IMR-90 (cell line): Measurements from ENCODE around the gene NKX1-1. TPM values are rescaled to one million over a fixed set of nuclear protein-coding genes. Genes with fewer than 3 reads are reported as not detected.

Experiments
- ATAC-seq: fragments of 200-7000 bp; cut with Tn5 transposase; 2 replicates; pipeline ENCODE4 v1.9.1; 2020; ENCODE audit warnings: low read depth, mild to moderate bottlenecking, moderate library complexity
- BruUV-seq: library from RNA; stranded (reverse); fragments of 400-500 nt; replicated peaks from 2 replicates; lab custom pipeline; 2021; lab: Mats Ljungman, UMichigan
- CTCF ChIA-PET: fragments of 300-600 bp; formaldehyde crosslinking; extraction: SDS; loops from one replicate; lab custom pipeline; 2021; ENCODE audit warnings: antibody characterized with exemption; lab: Yijun Ruan, JAX
- POLR2A ChIA-PET: fragments of 300-600 bp; sonication (Branson Sonifier 250); formaldehyde crosslinking; loops from one replicate; lab custom pipeline; 2022; ENCODE audit warnings: antibody characterized with exemption; ENCODE audit not compliant: unreplicated experiment; lab: Charles Lee
- DNase-seq: peaks from one replicate; pipeline ENCODE4 v3.0.0; 2013
- H2AFZ ChIP-seq: replicated peaks from 2 replicates; pipeline ENCODE3; 2013; ENCODE audit warnings: low read length, mild to moderate bottlenecking; ENCODE audit not compliant: poor library complexity
- H2AK5ac ChIP-seq: 2 replicates; pipeline ENCODE4 v1.6.1; 2013; ENCODE audit warnings: low read depth, low read length, inconsistent platforms
- H2AK9ac ChIP-seq: replicated peaks from 2 replicates; pipeline ENCODE3; 2013; ENCODE audit warnings: mild to moderate bottlenecking, low read depth, low read length, moderate library complexity; ENCODE audit not compliant: poor library complexity
- H2BK120ac ChIP-seq: 2 replicates; pipeline ENCODE4 v1.6.1; 2013; ENCODE audit warnings: low read depth, low read length, inconsistent platforms
- H2BK15ac ChIP-seq: 3 replicates; pipeline ENCODE4 v1.6.1; 2013; ENCODE audit warnings: low read depth, low read length, inconsistent platforms
- H2BK20ac ChIP-seq: 2 replicates; pipeline ENCODE4 v1.6.1; 2013; ENCODE audit warnings: low read depth, mild to moderate bottlenecking, inconsistent platforms, low read length, moderate library complexity
- H2BK5ac ChIP-seq: 2 replicates; pipeline ENCODE4 v1.6.1; 2013; ENCODE audit warnings: mild to moderate bottlenecking, low read depth, low read length, inconsistent platforms; ENCODE audit not compliant: poor library complexity, severe bottlenecking
- H3K14ac ChIP-seq: replicated peaks from 2 replicates; pipeline ENCODE4 v1.6.1; 2013; ENCODE audit warnings: low read depth, low read length, inconsistent platforms
- H3K18ac ChIP-seq: 2 replicates; pipeline ENCODE4 v1.6.1; 2013; ENCODE audit warnings: low read depth, low read length, control low read depth
- H3K23ac ChIP-seq: 2 replicates; pipeline ENCODE4 v1.6.1; 2013; ENCODE audit warnings: low read depth, low read length, inconsistent platforms
- H3K27ac ChIP-seq: 2 replicates; pipeline ENCODE4 v1.5.1; 2013; ENCODE audit warnings: mild to moderate bottlenecking, control low read depth, low read length; ENCODE audit not compliant: insufficient read depth
- H3K27me3 ChIP-seq: 2 replicates; pipeline ENCODE4 v1.6.1; 2013; ENCODE audit warnings: low read length; ENCODE audit not compliant: control insufficient read depth, insufficient read depth
- H3K36me3 ChIP-seq: 2 replicates; pipeline ENCODE4 v1.6.1; 2013; ENCODE audit warnings: low read length, mixed read lengths; ENCODE audit not compliant: control insufficient read depth, insufficient read depth
- H3K4ac ChIP-seq: 2 replicates; pipeline ENCODE4 v1.6.1; 2013; ENCODE audit warnings: low read depth, low read length, inconsistent platforms
- H3K4me1 ChIP-seq: 2 replicates; pipeline ENCODE4 v1.6.1; 2013; ENCODE audit warnings: low read length, mixed read lengths; ENCODE audit not compliant: control insufficient read depth, insufficient read depth
- H3K4me2 ChIP-seq: 2 replicates; pipeline ENCODE4 v1.6.1; 2013; ENCODE audit warnings: low read depth, mild to moderate bottlenecking, control low read depth, low read length, moderate library complexity
- H3K4me3 ChIP-seq: 2 replicates; pipeline ENCODE4 v1.5.1; 2013; ENCODE audit warnings: low read depth, mild to moderate bottlenecking, control low read depth, low read length, moderate library complexity; ENCODE audit not compliant: insufficient read depth
- H3K56ac ChIP-seq: 2 replicates; pipeline ENCODE4 v1.6.1; 2013; ENCODE audit warnings: low read length, inconsistent platforms; ENCODE audit not compliant: insufficient read depth; ENCODE audit errors: extremely low read depth
- H3K79me1 ChIP-seq, 2 experiments: 2 replicates each; pipeline ENCODE4 v1.6.1; 2013; ENCODE audit warnings: low read length in 2 of 2, inconsistent platforms in 1 of 2, low read depth in 1 of 2
- H3K9ac ChIP-seq: 2 replicates; pipeline ENCODE4 v1.6.1; 2013; ENCODE audit warnings: low read depth, low read length, control low read depth
- H3K9me1 ChIP-seq: 2 replicates; pipeline ENCODE4 v1.6.1; 2013; ENCODE audit warnings: low read length, inconsistent platforms; ENCODE audit not compliant: insufficient read depth
- H3K9me3 ChIP-seq: 2 replicates; pipeline ENCODE4 v1.6.1; 2013; ENCODE audit warnings: low read length; ENCODE audit not compliant: control insufficient read depth, insufficient read depth
- H4K20me1 ChIP-seq: 2 replicates; pipeline ENCODE4 v1.6.1; 2013; ENCODE audit warnings: low read length, inconsistent platforms; ENCODE audit not compliant: insufficient read depth
- H4K5ac ChIP-seq: 2 replicates; pipeline ENCODE4 v1.6.1; 2013; ENCODE audit warnings: mild to moderate bottlenecking, low read depth, low read length, control low read depth
- H4K8ac ChIP-seq, 2 experiments: 2 replicates each; pipeline ENCODE4 v1.6.1; 2013; ENCODE audit warnings: low read depth in 2 of 2, low read length in 2 of 2, control low read depth in 1 of 2, inconsistent platforms in 1 of 2
- H4K91ac ChIP-seq: 2 replicates; pipeline ENCODE4 v1.6.1; 2013; ENCODE audit warnings: low read depth, low read length, inconsistent platforms; ENCODE audit not compliant: insufficient read depth
- MAZ ChIP-seq: IDR thresholded peaks from 2 replicates; pipeline ENCODE4 v1.6.1; 2012; ENCODE audit warnings: low read depth, mild to moderate bottlenecking, low read length, improper control_type of control experiment, moderate library complexity, borderline replicate concordance
- WGBS, 2 experiments: methylation state at CpG; one replicate each; pipeline versions ENCODE4 v1.1.5 to v1.1.7; 2013; ENCODE audit warnings: missing lambda C conversion rate in 2 of 2; ENCODE audit not compliant: insufficient read length in 1 of 2; ENCODE audit errors: extremely low coverage in 2 of 2; 5-methylcytosine and 5-hydroxymethylcytosine counted together
- dilution Hi-C: fragments of 300-500 bp; cut with HindIII; formaldehyde crosslinking; loops from one replicate; pipeline ENCODE4 v1.14.3; 2018; ENCODE audit warnings: low sequenced_read_pairs; ENCODE audit not compliant: unreplicated experiment
- in situ Hi-C: fragments of 300-500 bp; cut with MboI; formaldehyde crosslinking; loops from 3 replicates; pipeline ENCODE4 v1.14.3; 2019; ENCODE audit warnings: low sequenced_read_pairs, inconsistent platforms, mixed read lengths
- intact Hi-C: fragments of 100-400 bp; cut with micrococcal nuclease; formaldehyde crosslinking; loops from 2 replicates; pipeline ENCODE4 v1.10.0; 2022
- polyA plus RNA-seq, 3 experiments: library from polyadenylated mRNA; depleted of rRNA; stranded (reverse); fragments of >200 nt; gene quantifications; 2 replicates each; pipeline ENCODE4 v1.2.3, GENCODE V29; 2012; ENCODE audit warnings: low replicate concordance in 1 of 3
- total RNA-seq: library from RNA; depleted of rRNA; stranded (reverse); fragments of >200 nt; gene quantifications from 2 replicates; pipeline ENCODE4 v1.2.3, GENCODE V29; 2012

The NKX1-1 gene
- total and polyA plus RNA-seq, 2 of the 4 experiments (the other 2 are of a cell fraction): not detected

GRCh38 chr4:1405636-1406393, 427 bp downstream of the NKX1-1 start:
- CTCF ChIA-PET: no interaction called here

More at GRCh38 chr4:1405636-1406393, 427 bp downstream of the NKX1-1 start:
- no peak for DNase-seq
- Histone ChIP-seq H3K27ac (no peak overlapping the region), H3K9ac (no peak overlapping the region), H3K4me2 (no peak overlapping the region), H3K4ac (no peak overlapping the region), H3K56ac (no peak overlapping the region), H2AFZ (no peak overlapping the region), H2AK9ac (no peak overlapping the region), H2AK5ac (no peak overlapping the region), H3K14ac (no peak overlapping the region), H3K18ac (no peak overlapping the region), H2BK5ac (no peak overlapping the region), H2BK120ac (no peak overlapping the region), H3K4me1 (no peaks in the 10 kb centered on the region), H4K20me1 (no peaks in the 10 kb centered on the region), H4K91ac (no peak overlapping the region), H4K5ac (no peak overlapping the region), H3K4me3 (no peak overlapping the region), H3K9me1 (no peaks in the 10 kb centered on the region), H3K27me3 (peaks cover 81% of the 10 kb centered on the region), H2BK15ac (no peak overlapping the region), H2BK20ac (no peak overlapping the region), H4K8ac (no peak overlapping the region), H3K79me1 (no peaks in the 10 kb centered on the region), H3K36me3 (no peaks in the 10 kb centered on the region), H3K9me3 (no peaks in the 10 kb centered on the region), H3K23ac (no peak overlapping the region)
- POLR2A ChIA-PET: no interaction called here
- BruUV-seq: no TSS peak
- ATAC-seq: no peak
- intact Hi-C loops (no loop called here), in situ Hi-C loops (no loop called here), dilution Hi-C loops (no loop called here)
- 8% methylated on average over 45 of the region's 90 CpGs; no CpG with 5 or more reads in 1 of the 2 experiments for WGBS, 2 experiments
- TF ChIP-seq MAZ: no peak
